ENCODE data around the gene TNNC1. TPM values are rescaled to one million over a fixed set of nuclear protein-coding genes. Genes with fewer than 3 reads are reported as not detected.

The TNNC1 gene
- total RNA-seq, 1 donor from 2014 or later = 88.9 TPM

DNA sequence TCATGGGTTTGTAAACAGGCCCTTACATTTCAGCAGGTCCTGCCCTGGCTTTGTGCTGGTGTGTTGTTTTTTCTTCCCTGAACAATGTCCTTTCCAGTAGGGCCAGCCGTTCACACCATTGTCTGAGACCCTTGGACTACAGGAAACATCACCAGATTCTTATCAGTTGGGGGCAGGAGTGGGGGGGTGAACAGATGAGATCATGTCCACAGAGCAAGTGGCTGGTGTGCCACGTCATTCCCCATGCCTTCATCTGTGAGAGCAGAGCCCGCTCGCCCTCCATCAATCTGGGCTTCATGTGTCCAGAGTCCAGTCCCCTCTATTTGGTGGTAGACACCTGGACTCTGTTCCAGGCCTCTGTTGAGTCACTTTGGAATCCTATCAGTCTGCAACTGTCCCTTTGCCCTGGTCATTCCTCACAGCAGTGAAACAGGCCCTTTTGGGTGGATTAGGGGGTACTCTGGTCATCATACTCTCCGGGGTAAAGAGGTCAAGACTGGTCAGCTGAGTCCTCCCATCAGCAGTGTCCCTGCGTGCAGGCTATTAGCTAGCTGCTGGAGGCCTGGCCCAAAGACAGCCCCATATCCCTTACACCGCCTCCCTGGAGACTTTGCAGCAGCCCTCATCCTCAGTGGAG, 23.9 kb downstream of the TNNC1 start:
- ATAC-seq = peak; percentile 20

DNA sequence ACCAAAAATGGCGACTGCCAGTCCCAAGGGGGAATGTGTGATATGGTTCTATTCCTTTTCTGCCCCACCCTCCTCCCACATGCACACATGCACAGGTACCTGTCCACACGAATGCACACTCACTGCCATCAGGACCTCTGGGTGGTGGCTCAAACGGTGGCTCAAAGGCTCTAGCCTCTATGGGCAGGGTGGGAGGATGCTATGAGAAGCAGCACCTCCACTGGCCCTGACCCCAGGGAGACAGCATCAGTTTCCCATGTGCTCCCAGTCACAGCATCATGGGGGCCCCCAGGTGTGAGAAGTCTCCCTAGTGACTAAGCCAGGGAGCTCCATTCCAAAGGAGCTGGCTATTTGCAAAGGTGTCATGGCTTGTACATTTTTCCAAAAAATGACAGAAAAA, 24.8 kb downstream of the TNNC1 start:
- Histone ChIP-seq H3K4me3 (no peak overlapping the region), H3K27me3 (no peaks in the 10 kb centered on the region), H3K27ac (peak overlapping the region; percentile 24), H3K36me3 (no peaks in the 10 kb centered on the region), H3K4me1 (peaks cover 22% of the 10 kb centered on the region), H3K9me3 (no peaks in the 10 kb centered on the region)
- peak; percentile 37 for DNase-seq
- ATAC-seq = no peak
- TF ChIP-seq, protein P1, sequence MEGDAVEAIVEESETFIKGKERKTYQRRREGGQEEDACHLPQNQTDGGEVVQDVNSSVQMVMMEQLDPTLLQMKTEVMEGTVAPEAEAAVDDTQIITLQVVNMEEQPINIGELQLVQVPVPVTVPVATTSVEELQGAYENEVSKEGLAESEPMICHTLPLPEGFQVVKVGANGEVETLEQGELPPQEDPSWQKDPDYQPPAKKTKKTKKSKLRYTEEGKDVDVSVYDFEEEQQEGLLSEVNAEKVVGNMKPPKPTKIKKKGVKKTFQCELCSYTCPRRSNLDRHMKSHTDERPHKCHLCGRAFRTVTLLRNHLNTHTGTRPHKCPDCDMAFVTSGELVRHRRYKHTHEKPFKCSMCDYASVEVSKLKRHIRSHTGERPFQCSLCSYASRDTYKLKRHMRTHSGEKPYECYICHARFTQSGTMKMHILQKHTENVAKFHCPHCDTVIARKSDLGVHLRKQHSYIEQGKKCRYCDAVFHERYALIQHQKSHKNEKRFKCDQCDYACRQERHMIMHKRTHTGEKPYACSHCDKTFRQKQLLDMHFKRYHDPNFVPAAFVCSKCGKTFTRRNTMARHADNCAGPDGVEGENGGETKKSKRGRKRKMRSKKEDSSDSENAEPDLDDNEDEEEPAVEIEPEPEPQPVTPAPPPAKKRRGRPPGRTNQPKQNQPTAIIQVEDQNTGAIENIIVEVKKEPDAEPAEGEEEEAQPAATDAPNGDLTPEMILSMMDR (IDR thresholded peaks at IDR 0.05) = no peak
- intact Hi-C loops (cut with DNase I) = no loop called here

More for the DNA sequence above, 23.9 kb downstream of the TNNC1 start:
- H3K4me3 ChIP-seq = no peak overlapping the region
- H3K27me3 ChIP-seq = no peaks in the 10 kb centered on the region
- peak; percentile 40 for DNase-seq
- peaks cover 22% of the 10 kb centered on the region for H3K4me1 ChIP-seq
- intact Hi-C loops (cut with DNase I) = no loop called here
- no peak overlapping the region for H3K27ac ChIP-seq
- TF ChIP-seq, protein P1 (IDR thresholded peaks at IDR 0.05) = no peak
- no peaks in the 10 kb centered on the region for H3K9me3 ChIP-seq
- no peaks in the 10 kb centered on the region for H3K36me3 ChIP-seq

DNA sequence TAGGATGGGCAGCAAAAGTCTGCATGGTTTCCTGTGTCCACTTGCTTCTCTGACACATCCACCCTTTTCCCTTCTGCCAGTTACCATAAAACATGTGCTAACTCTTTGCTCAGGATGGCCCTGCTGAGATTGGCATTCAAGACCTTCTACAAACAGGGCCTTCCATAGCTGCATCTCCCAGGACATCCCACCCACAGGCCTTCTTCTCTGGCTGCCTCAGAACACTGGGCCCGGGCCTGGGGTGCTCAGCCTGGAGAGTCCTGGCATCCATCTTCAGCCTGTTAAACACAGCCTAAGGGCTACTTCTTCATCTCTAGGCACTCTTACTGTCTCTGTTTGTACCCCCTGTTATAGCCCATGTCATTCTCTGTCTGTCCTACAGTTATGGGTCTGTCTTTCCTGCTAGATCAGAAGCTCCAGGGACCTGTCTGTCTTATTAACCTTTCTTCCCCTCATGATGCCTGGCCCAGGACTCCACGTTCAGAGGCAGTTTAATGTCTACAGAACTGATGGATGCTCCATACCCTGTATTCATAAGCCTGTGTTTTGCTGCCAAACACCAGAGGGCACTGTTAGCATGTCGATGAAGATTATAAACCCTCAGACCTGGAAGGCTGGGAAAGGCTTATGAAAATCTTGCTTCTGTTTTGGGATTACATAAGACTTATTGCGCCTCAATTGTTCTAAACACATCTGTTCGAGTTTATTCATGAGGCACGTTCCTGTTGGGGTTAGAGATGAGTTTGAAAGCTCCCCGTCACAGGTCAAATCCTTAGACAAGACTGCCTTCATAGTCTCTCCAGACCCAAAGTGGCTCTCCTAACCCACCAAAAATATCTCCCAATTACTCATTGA, 25.5 kb downstream of the TNNC1 start:
- TF ChIP-seq, protein P1 (IDR thresholded peaks at IDR 0.05) = peak; percentile 75
- no peaks in the 10 kb centered on the region for H3K9me3 ChIP-seq
- ATAC-seq (peak; percentile 90), DNase-seq (peak; percentile 37)
- no peaks in the 10 kb centered on the region for H3K36me3 ChIP-seq
- intact Hi-C loops (cut with DNase I) = no loop called here
- peaks cover 17% of the 10 kb centered on the region for H3K4me1 ChIP-seq
- H3K27ac ChIP-seq = no peak overlapping the region
- no peaks in the 10 kb centered on the region for H3K27me3 ChIP-seq
- H3K4me3 ChIP-seq = no peak overlapping the region

- no peaks in the 10 kb centered on the region for H3K27me3 ChIP-seq
Measured at GRCh38 chr3:52423173-52423572, 30.7 kb downstream of the TNNC1 start.

DNA sequence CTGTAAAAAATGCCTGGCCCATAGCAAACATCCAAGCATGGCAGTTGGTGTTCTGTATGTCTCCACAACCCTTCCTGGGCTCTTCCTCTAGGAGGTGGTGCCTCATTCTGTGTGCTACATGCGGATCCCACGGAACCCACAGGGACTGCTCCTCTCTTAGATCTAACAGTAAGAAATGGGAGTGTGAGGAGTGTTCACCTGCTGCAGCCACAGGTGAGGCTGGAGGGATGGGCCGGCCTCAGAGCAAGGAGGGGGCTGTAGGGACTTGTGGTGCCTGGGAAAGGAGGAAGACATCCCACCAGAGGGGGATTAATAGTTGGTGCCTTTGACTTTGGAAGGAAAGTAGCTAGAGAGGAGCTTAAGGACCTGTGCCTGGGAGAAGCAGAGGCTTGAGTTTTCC, 31.2 kb downstream of the TNNC1 start:
- H3K4me3 ChIP-seq = no peak overlapping the region
- no peak overlapping the region for H3K27ac ChIP-seq
- TF ChIP-seq, protein P1 (IDR thresholded peaks at IDR 0.05) = no peak
- intact Hi-C loops (cut with DNase I) = no loop called here
- H3K4me1 ChIP-seq = no peaks in the 10 kb centered on the region
- no peaks in the 10 kb centered on the region for H3K36me3 ChIP-seq
- no peaks in the 10 kb centered on the region for H3K9me3 ChIP-seq
- no peaks in the 10 kb centered on the region for H3K27me3 ChIP-seq
- DNase-seq (peak; percentile 29), ATAC-seq (no peak)

More at GRCh38 chr3:52423173-52423572, 30.7 kb downstream of the TNNC1 start:
- TF ChIP-seq, protein P1 (IDR thresholded peaks at IDR 0.05) = no peak
- no peaks in the 10 kb centered on the region for H3K36me3 ChIP-seq
- H3K4me3 ChIP-seq = no peak overlapping the region
- DNase-seq = peak; percentile 13
- no peaks in the 10 kb centered on the region for H3K4me1 ChIP-seq
- ATAC-seq = no peak
- no peaks in the 10 kb centered on the region for H3K9me3 ChIP-seq
- no peak overlapping the region for H3K27ac ChIP-seq
- intact Hi-C loops (cut with DNase I) = no loop called here

All from upper lobe of right lung (tissue), 1 donor.